ENCODE measurements around the gene MTA1. TPM values are rescaled to one million over a fixed set of nuclear protein-coding genes. Genes with fewer than 3 reads are reported as not detected.

MTA1 gene
- total RNA-seq, 1 donor from 2014 or later: 172 TPM

- Mint-ChIP-seq H3K4me1 (ENCODE audit: low read depth) (peaks cover 26% of the 10 kb centered on the region), H3K27me3 (ENCODE audit: low read depth) (peaks cover 3% of the 10 kb centered on the region), H3K9me3 (no peaks in the 10 kb centered on the region), H3K27ac (peak overlapping the region; percentile 58), H3K36me3 (ENCODE audit: low read depth) (peaks cover 6% of the 10 kb centered on the region), H3K4me3 (ENCODE audit: low read depth) (peak overlapping the region; percentile 18)
- intact Hi-C loops (cut with micrococcal nuclease): loop anchor here (5.0 to 10.0 kb wide), 2 partner anchors 68 to 691 kb away; partner anchors contain the start of genes AKT1 and MTA1
- peak; percentile 46 for DNase-seq (ENCODE audit: low spot score)
Measured at GRCh38 chr14:105485739-105486162, 66.1 kb downstream of the MTA1 start.

DNA sequence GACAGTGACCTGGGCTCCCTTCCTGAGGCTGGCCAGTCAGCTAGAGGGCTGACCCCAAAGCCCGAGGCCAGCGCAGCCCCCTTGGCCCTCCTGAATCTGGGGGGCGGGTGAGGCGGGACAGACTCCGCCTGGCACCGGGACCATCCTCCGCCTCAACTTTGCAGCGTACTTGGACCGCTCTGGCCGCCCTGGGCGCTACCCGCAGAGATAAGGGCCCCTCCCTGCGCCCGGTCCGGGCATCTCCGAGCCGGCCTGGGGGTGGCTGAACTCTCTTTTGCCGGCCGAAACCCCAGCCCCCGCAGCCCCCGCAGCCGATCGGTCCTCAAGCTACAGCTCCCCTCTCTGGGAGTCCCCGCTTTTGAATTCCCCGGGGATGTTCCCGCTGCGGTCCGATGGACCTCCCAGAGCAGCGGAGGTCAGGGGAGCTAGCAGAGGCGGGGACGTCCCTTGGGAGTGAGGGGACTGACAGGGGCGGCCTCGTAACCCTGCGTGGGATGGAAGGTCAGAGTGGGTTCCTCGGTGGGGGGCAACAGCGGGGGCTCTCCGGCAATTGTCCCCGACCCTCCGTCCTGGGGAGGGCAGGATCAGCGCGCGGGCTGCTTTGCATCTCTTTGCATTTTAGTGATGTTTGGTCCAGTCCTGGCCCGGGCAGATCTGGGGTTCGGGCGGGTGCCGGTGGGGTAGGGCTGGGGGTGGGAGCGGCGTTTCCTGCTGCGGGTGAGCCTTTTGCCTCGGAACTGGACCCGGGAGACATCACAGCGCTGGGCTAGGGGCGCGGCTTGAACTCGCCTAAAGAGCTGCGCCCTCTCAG is 66.7 kb downstream of the MTA1 start, which contains the start of gene CRIP1:
TSS of gene CRIP1 (plus strand) at position 724 of the 811 bp plus-strand sequence. CDS start 374 bp downstream, outside the sequence.
- DNase-seq (ENCODE audit: low spot score): no peak
- Mint-ChIP-seq H3K9me3 (no peaks in the 10 kb centered on the region), H3K36me3 (ENCODE audit: low read depth) (peaks cover 6% of the 10 kb centered on the region), H3K27me3 (ENCODE audit: low read depth) (no peaks in the 10 kb centered on the region), H3K4me1 (ENCODE audit: low read depth) (peaks cover 23% of the 10 kb centered on the region), H3K27ac (peak within 1 kb of the TSS; percentile 79), H3K4me3 (ENCODE audit: low read depth) (peak within 1 kb of the TSS; percentile 85)
- intact Hi-C loops (cut with micrococcal nuclease): loop anchor here (5.0 to 10.0 kb wide), 2 partner anchors 69 to 692 kb away; partner anchors contain the start of genes AKT1 and MTA1

GRCh38 chr14:105486974-105487448 is 67.4 kb downstream of the MTA1 start:
- Mint-ChIP-seq H3K36me3 (ENCODE audit: low read depth) (peaks cover 6% of the 10 kb centered on the region), H3K27me3 (ENCODE audit: low read depth) (no peaks in the 10 kb centered on the region), H3K9me3 (no peaks in the 10 kb centered on the region), H3K4me1 (ENCODE audit: low read depth) (peaks cover 23% of the 10 kb centered on the region), H3K4me3 (ENCODE audit: low read depth) (peak overlapping the region; percentile 52), H3K27ac (peak overlapping the region; percentile 52)
- peak; percentile 44 for DNase-seq (ENCODE audit: low spot score)
- intact Hi-C loops (cut with micrococcal nuclease): loop anchor here (5.0 to 10.0 kb wide), 2 partner anchors 70 to 692 kb away; partner anchors contain the start of genes AKT1 and MTA1

GRCh38 chr14:105487449-105487985 is 67.9 kb downstream of the MTA1 start:
- intact Hi-C loops (cut with micrococcal nuclease): loop anchor here (5.0 to 10.0 kb wide), 2 partner anchors 70 to 693 kb away; partner anchors contain the start of genes AKT1 and MTA1
- H3K4me1 Mint-ChIP-seq (ENCODE audit: low read depth): peaks cover 20% of the 10 kb centered on the region
- peak; percentile 74 for DNase-seq (ENCODE audit: low spot score)
- peaks cover 6% of the 10 kb centered on the region for H3K36me3 Mint-ChIP-seq (ENCODE audit: low read depth)
- no peaks in the 10 kb centered on the region for H3K9me3 Mint-ChIP-seq
- H3K27ac Mint-ChIP-seq: peak overlapping the region; percentile 79
- no peaks in the 10 kb centered on the region for H3K27me3 Mint-ChIP-seq (ENCODE audit: low read depth)
- H3K4me3 Mint-ChIP-seq (ENCODE audit: low read depth): peak overlapping the region; percentile 85

- H3K27ac Mint-ChIP-seq: peak overlapping the region; percentile 79
- peaks cover 19% of the 10 kb centered on the region for H3K4me1 Mint-ChIP-seq (ENCODE audit: low read depth)
- DNase-seq (ENCODE audit: low spot score): no peak
- intact Hi-C loops (cut with micrococcal nuclease): loop anchor here (5.0 to 10.0 kb wide), 2 partner anchors 71 to 693 kb away; partner anchors contain the start of genes AKT1 and MTA1
- no peaks in the 10 kb centered on the region for H3K27me3 Mint-ChIP-seq (ENCODE audit: low read depth)
- peak overlapping the region; percentile 85 for H3K4me3 Mint-ChIP-seq (ENCODE audit: low read depth)
- no peaks in the 10 kb centered on the region for H3K9me3 Mint-ChIP-seq
- peaks cover 6% of the 10 kb centered on the region for H3K36me3 Mint-ChIP-seq (ENCODE audit: low read depth)
Measured at GRCh38 chr14:105487986-105488777, 68.6 kb downstream of the MTA1 start.

DNA sequence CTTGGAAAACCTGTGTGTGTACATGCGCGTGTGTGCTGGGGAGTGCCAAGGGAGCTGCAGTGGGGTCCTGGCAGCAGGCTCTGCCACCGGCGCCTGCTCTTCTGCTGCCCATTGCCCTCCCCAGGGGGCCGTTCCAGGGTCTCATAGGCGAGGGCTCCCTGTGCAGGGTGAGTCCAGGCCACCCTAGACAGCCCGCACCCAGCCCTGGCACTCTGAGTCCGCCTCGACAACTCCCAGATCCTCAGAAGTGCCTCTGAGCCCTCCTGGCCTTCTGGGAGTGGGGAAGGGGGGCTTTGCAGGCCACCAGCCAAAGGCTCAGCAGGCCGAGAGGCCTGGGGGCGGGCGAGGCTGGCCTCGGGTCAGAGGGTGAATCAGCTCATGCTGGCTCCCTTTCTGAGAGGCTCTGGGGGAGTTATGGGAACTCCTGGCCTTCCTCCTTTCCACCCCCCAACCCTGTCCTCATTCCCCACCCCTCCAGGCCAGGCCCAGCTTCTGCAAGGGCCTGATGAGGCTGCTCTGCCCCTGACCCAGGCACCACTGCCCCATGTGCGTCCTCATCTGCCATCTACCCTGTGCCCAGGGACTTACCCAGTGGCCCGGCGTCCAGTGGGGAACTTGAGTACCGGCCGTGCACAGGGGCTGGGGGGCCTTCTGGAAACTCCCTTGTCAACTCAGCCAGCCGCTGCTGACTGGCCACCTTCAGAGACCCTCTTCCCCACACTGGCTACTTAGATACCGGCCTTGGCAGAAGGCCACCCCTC is 69.3 kb downstream of the MTA1 start:
- Mint-ChIP-seq H3K27ac (peak overlapping the region; percentile 83), H3K27me3 (ENCODE audit: low read depth) (no peaks in the 10 kb centered on the region), H3K4me1 (ENCODE audit: low read depth) (peaks cover 19% of the 10 kb centered on the region), H3K9me3 (no peaks in the 10 kb centered on the region), H3K4me3 (ENCODE audit: low read depth) (peak overlapping the region; percentile 85), H3K36me3 (ENCODE audit: low read depth) (peaks cover 6% of the 10 kb centered on the region)
- DNase-seq (ENCODE audit: low spot score): no peak
- intact Hi-C loops (cut with micrococcal nuclease): loop anchor here (5.0 to 10.0 kb wide), 2 partner anchors 72 to 694 kb away; partner anchors contain the start of genes AKT1 and MTA1

GRCh38 chr14:105489542-105490266 is 70.1 kb downstream of the MTA1 start:
- intact Hi-C loops (cut with micrococcal nuclease): loop anchor here (1.0 to 10.0 kb wide), 8 partner anchors 15 to 695 kb away; partner anchors contain the start of genes AKT1, CDCA4, CRIP2 and MTA1
- DNase-seq (ENCODE audit: low spot score): peak; percentile 83

DNA sequence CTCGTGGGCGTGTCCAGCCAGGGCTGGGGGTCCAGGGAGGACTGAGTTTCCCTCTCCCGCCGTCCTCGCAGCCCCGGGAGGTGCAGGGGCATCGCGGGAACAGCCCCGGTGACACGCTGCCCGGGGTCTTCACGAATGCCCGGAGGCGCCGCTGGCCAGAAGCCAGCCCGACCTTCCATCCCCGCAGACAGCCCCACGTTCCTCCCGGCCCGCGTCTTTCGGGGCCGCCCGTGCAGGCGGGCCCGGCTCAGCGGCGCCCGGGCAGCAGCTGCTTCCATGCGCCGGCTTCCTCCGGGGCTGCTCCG is 70.6 kb downstream of the MTA1 start:
- Mint-ChIP-seq H3K27ac (no peak overlapping the region), H3K27me3 (ENCODE audit: low read depth) (no peaks in the 10 kb centered on the region), H3K9me3 (no peaks in the 10 kb centered on the region), H3K4me1 (ENCODE audit: low read depth) (peaks cover 12% of the 10 kb centered on the region), H3K36me3 (ENCODE audit: low read depth) (peaks cover 6% of the 10 kb centered on the region), H3K4me3 (ENCODE audit: low read depth) (peak overlapping the region; percentile 76)
- no peak for DNase-seq (ENCODE audit: low spot score)
- intact Hi-C loops (cut with micrococcal nuclease): loop anchor here (1.0 to 5.0 kb wide), 6 partner anchors 15 to 557 kb away; partner anchors contain the start of genes CDCA4 and CRIP2

More at GRCh38 chr14:105489542-105490266, 70.1 kb downstream of the MTA1 start:
- Mint-ChIP-seq H3K4me1 (ENCODE audit: low read depth) (peaks cover 12% of the 10 kb centered on the region), H3K36me3 (ENCODE audit: low read depth) (peaks cover 6% of the 10 kb centered on the region), H3K4me3 (ENCODE audit: low read depth) (peak overlapping the region; percentile 76), H3K9me3 (no peaks in the 10 kb centered on the region), H3K27ac (peak overlapping the region; percentile 83), H3K27me3 (ENCODE audit: low read depth) (no peaks in the 10 kb centered on the region)

GRCh38 chr14:105490572-105491365 is 71.1 kb downstream of the MTA1 start, which contains the start of gene TEDC1:
TSS of gene TEDC1 (plus strand) at chr14:105491246. CDS start at chr14:105491376, 130 bp downstream.
- Mint-ChIP-seq H3K36me3 (ENCODE audit: low read depth) (peaks cover 6% of the 10 kb centered on the region), H3K27me3 (ENCODE audit: low read depth) (no peaks in the 10 kb centered on the region), H3K4me1 (ENCODE audit: low read depth) (peaks cover 12% of the 10 kb centered on the region), H3K9me3 (no peaks in the 10 kb centered on the region), H3K4me3 (ENCODE audit: low read depth) (peak within 1 kb of the TSS; percentile 85), H3K27ac (peak within 1 kb of the TSS; percentile 90)
- intact Hi-C loops (cut with micrococcal nuclease): loop anchor here (1.0 to 5.0 kb wide), 9 partner anchors 8 to 558 kb away; partner anchors contain the start of genes BRF1, CDCA4, CRIP2 and TEX22
- DNase-seq (ENCODE audit: low spot score): peak; percentile 100

GRCh38 chr14:105491366-105491973 is 71.8 kb downstream of the MTA1 start:
- DNase-seq (ENCODE audit: low spot score): peak; percentile 87
- intact Hi-C loops (cut with micrococcal nuclease): loop anchor here (1.0 to 5.0 kb wide), 8 partner anchors 9 to 559 kb away; partner anchors contain the start of genes BRF1, CDCA4, CRIP2 and TEX22
- peak overlapping the region; percentile 85 for H3K4me3 Mint-ChIP-seq (ENCODE audit: low read depth)
- peaks cover 12% of the 10 kb centered on the region for H3K4me1 Mint-ChIP-seq (ENCODE audit: low read depth)
- no peaks in the 10 kb centered on the region for H3K27me3 Mint-ChIP-seq (ENCODE audit: low read depth)
- H3K27ac Mint-ChIP-seq: peak overlapping the region; percentile 90
- no peaks in the 10 kb centered on the region for H3K9me3 Mint-ChIP-seq
- peaks cover 6% of the 10 kb centered on the region for H3K36me3 Mint-ChIP-seq (ENCODE audit: low read depth)
